Common myeloid progenitor, CD34-positive (primary cell): ENCODE data around the gene TSPAN8.

Experiments
- CTCF ChIA-PET: fragments of 350-600 bp; sonication (Branson Sonifier 250); formaldehyde crosslinking; loops from one replicate; lab custom pipeline; 2021; ENCODE audit warnings: antibody characterized with exemption; lab: Charles Lee
- POLR2A ChIA-PET: fragments of 350-600 bp; sonication (Branson Sonifier 250); formaldehyde crosslinking; loops from one replicate; lab custom pipeline; 2021; ENCODE audit warnings: antibody characterized with exemption; lab: Charles Lee
- DNase-seq, 3 donors: peaks; one replicate each; pipeline versions ENCODE4 v3.0.0 to v3.0.0-alpha.2; 2013
- H3K27ac ChIP-seq, 2 experiments: 1 replicate in 1 of 2; 2 replicates in 1 of 2; pipeline ENCODE4 v1.7.0; 2013; ENCODE audit warnings: inconsistent platforms in 2 of 2, low read length in 2 of 2, mild to moderate bottlenecking in 2 of 2, low read depth in 1 of 2, moderate library complexity in 1 of 2; ENCODE audit not compliant: severe bottlenecking in 2 of 2, insufficient read depth in 1 of 2, poor library complexity in 1 of 2
- H3K27me3 ChIP-seq, 5 experiments: replicated peaks in 2 of 5; 1 replicate in 3 of 5; 2 replicates in 2 of 5; pipeline versions ENCODE4 v1.6.1 to v1.7.0; 2013; ENCODE audit warnings: low read length in 4 of 5, mild to moderate bottlenecking in 2 of 5, moderate library complexity in 2 of 5, inconsistent platforms in 1 of 5; ENCODE audit not compliant: insufficient read depth in 5 of 5, control insufficient read depth in 4 of 5
- H3K36me3 ChIP-seq, 4 experiments: 1 replicate in 2 of 4; 2 replicates in 2 of 4; pipeline versions ENCODE4 v1.6.1 to v1.7.0; 2013; ENCODE audit warnings: low read length in 3 of 4, control low read depth in 1 of 4, mild to moderate bottlenecking in 1 of 4; ENCODE audit not compliant: control insufficient read depth in 4 of 4, insufficient read depth in 4 of 4
- H3K4me1 ChIP-seq, 4 experiments: 1 replicate in 3 of 4; 2 replicates in 1 of 4; pipeline versions ENCODE4 v1.6.1 to v1.7.1; 2013; ENCODE audit warnings: low read length in 3 of 4, mild to moderate bottlenecking in 3 of 4, control low read depth in 1 of 4, inconsistent platforms in 1 of 4, moderate library complexity in 1 of 4; ENCODE audit not compliant: control insufficient read depth in 4 of 4, insufficient read depth in 4 of 4; ENCODE audit errors: control extremely low read depth in 1 of 4
- H3K4me3 ChIP-seq, 7 experiments: 1 replicate in 4 of 7; 2 replicates in 3 of 7; pipeline versions ENCODE4 v1.5.1 to v1.7.0; 2013; ENCODE audit warnings: mild to moderate bottlenecking in 7 of 7, low read length in 6 of 7, moderate library complexity in 6 of 7, inconsistent platforms in 2 of 7, low read depth in 2 of 7, control low read depth in 1 of 7; ENCODE audit not compliant: insufficient read depth in 4 of 7, control insufficient read depth in 1 of 7; ENCODE audit errors: extremely low read depth in 1 of 7
- H3K9me3 ChIP-seq, 5 experiments: 1 replicate in 4 of 5; 2 replicates in 1 of 5; pipeline versions ENCODE4 v1.6.1 to v1.7.1; 2013; ENCODE audit warnings: low read length in 4 of 5, mild to moderate bottlenecking in 2 of 5, inconsistent platforms in 1 of 5, low read depth in 1 of 5, moderate library complexity in 1 of 5; ENCODE audit not compliant: control insufficient read depth in 4 of 5, insufficient read depth in 2 of 5; ENCODE audit errors: control extremely low read depth in 1 of 5
- WGBS: methylation state at CpG from one replicate; pipeline ENCODE4 v1.1.5; 2013; ENCODE audit not compliant: insufficient coverage; 5-methylcytosine and 5-hydroxymethylcytosine counted together

The TSPAN8 gene

GRCh38 chr12:71164568-71165197 lies 6.9 kb upstream of the TSPAN8 start:
- peaks cover 0 to 3% (median 0%) of the 10 kb centered on the region in 5 experiments for H3K27me3 ChIP-seq
- CTCF ChIA-PET, result no interaction called here

GRCh38 chr12:71164166-71164565 lies 6.4 kb upstream of the TSPAN8 start:
- peaks cover 0 to 3% (median 0%) of the 10 kb centered on the region in 5 experiments for H3K27me3 ChIP-seq
- no peak for DNase-seq
- no peaks in the 10 kb centered on the region for H3K36me3 ChIP-seq
- POLR2A ChIA-PET, result no interaction called here
- WGBS, result 95% methylated on average over 3 of the region's 5 CpGs
- H3K4me1 ChIP-seq, result no peaks in the 10 kb centered on the region
- CTCF ChIA-PET, result no interaction called here
- peaks cover 0 to 1% (median 0%) of the 10 kb centered on the region in 5 experiments for H3K9me3 ChIP-seq
- no peak overlapping the region for H3K27ac ChIP-seq
- H3K4me3 ChIP-seq, result no peak overlapping the region

More at GRCh38 chr12:71164568-71165197, 6.9 kb upstream of the TSPAN8 start:
- no peak for DNase-seq
- H3K27ac ChIP-seq, result no peak overlapping the region
- H3K4me3 ChIP-seq, result no peak overlapping the region
- POLR2A ChIA-PET, result no interaction called here
- 95% methylated on average over 2 of the region's 5 CpGs for WGBS
- peaks cover 0 to 1% (median 0%) of the 10 kb centered on the region in 5 experiments for H3K9me3 ChIP-seq
- no peaks in the 10 kb centered on the region for H3K4me1 ChIP-seq
- H3K36me3 ChIP-seq, result no peaks in the 10 kb centered on the region

- ChIA-PET CTCF (no interaction called here), POLR2A (no interaction called here)
- no peak overlapping the region for H3K4me3 ChIP-seq
- H3K36me3 ChIP-seq, result no peaks in the 10 kb centered on the region
- peaks cover 0 to 3% (median 0%) of the 10 kb centered on the region in 5 experiments for H3K27me3 ChIP-seq
- DNase-seq, result no peak
- no peak overlapping the region for H3K27ac ChIP-seq
- WGBS, result 91% methylated on average over 3 of the region's 8 CpGs
- H3K4me1 ChIP-seq, result no peaks in the 10 kb centered on the region
- peaks cover 0 to 1% (median 0%) of the 10 kb centered on the region in 5 experiments for H3K9me3 ChIP-seq
Measured at GRCh38 chr12:71162832-71163763, 5.3 kb upstream of the TSPAN8 start.

- ChIA-PET CTCF (no interaction called here), POLR2A (no interaction called here)
- Histone ChIP-seq H3K27me3 (peaks cover 0 to 3% (median 0%) of the 10 kb centered on the region in 5 experiments), H3K9me3 (no peaks in the 10 kb centered on the region), H3K27ac (no peak overlapping the region), H3K4me3 (no peak overlapping the region), H3K4me1 (no peaks in the 10 kb centered on the region), H3K36me3 (no peaks in the 10 kb centered on the region)
- WGBS, result no CpG with 5 or more reads among the region's 1 CpG
- no peak for DNase-seq
Measured at GRCh38 chr12:71161591-71161990, 3.8 kb upstream of the TSPAN8 start.

GRCh38 chr12:71160585-71160984 lies 2.8 kb upstream of the TSPAN8 start:
- Histone ChIP-seq H3K9me3 (no peaks in the 10 kb centered on the region), H3K27me3 (peaks cover 0 to 3% (median 0%) of the 10 kb centered on the region in 5 experiments), H3K4me3 (no peak overlapping the region), H3K36me3 (no peaks in the 10 kb centered on the region), H3K27ac (no peak overlapping the region), H3K4me1 (no peaks in the 10 kb centered on the region)
- DNase-seq, result no peak
- ChIA-PET CTCF (no interaction called here), POLR2A (no interaction called here)
- no CpG with 5 or more reads among the region's 4 CpGs for WGBS

GRCh38 chr12:71159878-71160277 lies 2.1 kb upstream of the TSPAN8 start:
- H3K36me3 ChIP-seq, result no peaks in the 10 kb centered on the region
- no peak for DNase-seq
- no peak overlapping the region for H3K27ac ChIP-seq
- peaks cover 0 to 3% (median 0%) of the 10 kb centered on the region in 5 experiments for H3K27me3 ChIP-seq
- ChIA-PET POLR2A (no interaction called here), CTCF (no interaction called here)
- H3K4me1 ChIP-seq, result no peaks in the 10 kb centered on the region
- no peaks in the 10 kb centered on the region for H3K9me3 ChIP-seq
- H3K4me3 ChIP-seq, result no peak overlapping the region

GRCh38 chr12:71159264-71159663 lies 1.5 kb upstream of the TSPAN8 start:
- Histone ChIP-seq H3K36me3 (no peaks in the 10 kb centered on the region), H3K4me1 (no peaks in the 10 kb centered on the region), H3K4me3 (no peak overlapping the region), H3K9me3 (no peaks in the 10 kb centered on the region), H3K27me3 (peaks cover 0 to 3% (median 0%) of the 10 kb centered on the region in 5 experiments), H3K27ac (no peak overlapping the region)
- ChIA-PET POLR2A (no interaction called here), CTCF (no interaction called here)
- no peak for DNase-seq
